Type B pancreatic cell (in vitro differentiated cells): ENCODE measurements around the gene PET100. TPM values are rescaled to one million over a fixed set of nuclear protein-coding genes. Genes with fewer than 3 reads are reported as not detected.

Experiments
- DNase-seq: peaks from one replicate; pipeline ENCODE4 v3.0.0; 2021; ENCODE audit warnings: mixed read lengths; ENCODE audit not compliant: unreplicated experiment; ENCODE audit errors: extremely low spot score
- H3K27ac Mint-ChIP-seq: 2 replicates; pipeline ENCODE4 v1.8.0; 2021; ENCODE audit warnings: mild to moderate bottlenecking, mixed read lengths
- H3K27me3 Mint-ChIP-seq: 2 replicates; pipeline ENCODE4 v1.8.0; 2021; ENCODE audit warnings: mixed read lengths
- H3K36me3 Mint-ChIP-seq: 2 replicates; pipeline ENCODE4 v1.8.0; 2021; ENCODE audit warnings: mixed read lengths
- H3K4me1 Mint-ChIP-seq: one replicate; pipeline ENCODE4 v1.8.0; 2021; ENCODE audit warnings: mixed read lengths; ENCODE audit not compliant: unreplicated experiment
- H3K4me3 Mint-ChIP-seq: 2 replicates; pipeline ENCODE4 v1.8.0; 2021; ENCODE audit warnings: mild to moderate bottlenecking, mixed read lengths
- H3K9me3 Mint-ChIP-seq: 2 replicates; pipeline ENCODE4 v1.8.0; 2021; ENCODE audit warnings: mixed read lengths
- total RNA-seq: library from RNA; stranded (reverse); gene quantifications from 2 replicates; pipeline ENCODE4 v1.2.1, GENCODE V29; 2021; ENCODE audit warnings: low replicate concordance
- TF ChIP-seq, protein P1 (sequence below): fragments of 200-600 bp; sonication (generic); conservative IDR thresholded peaks from 2 replicates; pipeline ENCODE4 v1.5.0; 2021; ENCODE audit warnings: antibody characterized with exemption, mild to moderate bottlenecking

The PET100 gene
- total RNA-seq, 1 donor from 2014 or later = 160 TPM

DNA sequence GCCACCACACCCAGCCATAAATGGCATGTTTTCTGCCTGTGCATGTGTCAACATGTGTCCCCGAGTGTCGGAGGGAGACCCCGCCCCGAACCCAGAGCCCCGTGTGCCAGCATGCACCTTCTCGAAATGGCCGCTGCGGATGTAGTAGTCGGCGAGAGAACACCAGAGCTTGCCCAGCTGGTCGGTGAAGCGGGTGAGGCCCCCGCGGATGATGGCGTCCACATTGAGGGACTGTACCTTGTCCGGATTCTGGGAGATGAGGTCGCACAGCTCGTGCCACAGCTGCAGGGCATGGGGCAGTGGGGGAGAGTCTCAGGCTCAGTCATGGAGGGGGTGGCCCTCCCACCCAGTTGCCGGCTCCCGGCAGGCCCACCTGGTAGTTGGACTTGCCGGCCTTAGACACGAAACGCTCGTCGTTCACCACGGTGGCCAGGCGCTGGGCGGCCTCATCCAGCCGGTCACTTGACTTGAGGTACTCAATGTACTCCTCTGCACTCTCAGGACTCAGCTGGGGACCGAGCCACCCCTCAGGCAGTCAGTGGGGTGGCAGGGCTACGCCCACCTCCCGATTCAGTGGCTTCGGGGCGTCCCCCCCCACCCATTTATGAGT, 3.7 kb upstream of the PET100 start:
- H3K9me3 Mint-ChIP-seq = no peaks in the 10 kb centered on the region
- TF ChIP-seq, protein P1, sequence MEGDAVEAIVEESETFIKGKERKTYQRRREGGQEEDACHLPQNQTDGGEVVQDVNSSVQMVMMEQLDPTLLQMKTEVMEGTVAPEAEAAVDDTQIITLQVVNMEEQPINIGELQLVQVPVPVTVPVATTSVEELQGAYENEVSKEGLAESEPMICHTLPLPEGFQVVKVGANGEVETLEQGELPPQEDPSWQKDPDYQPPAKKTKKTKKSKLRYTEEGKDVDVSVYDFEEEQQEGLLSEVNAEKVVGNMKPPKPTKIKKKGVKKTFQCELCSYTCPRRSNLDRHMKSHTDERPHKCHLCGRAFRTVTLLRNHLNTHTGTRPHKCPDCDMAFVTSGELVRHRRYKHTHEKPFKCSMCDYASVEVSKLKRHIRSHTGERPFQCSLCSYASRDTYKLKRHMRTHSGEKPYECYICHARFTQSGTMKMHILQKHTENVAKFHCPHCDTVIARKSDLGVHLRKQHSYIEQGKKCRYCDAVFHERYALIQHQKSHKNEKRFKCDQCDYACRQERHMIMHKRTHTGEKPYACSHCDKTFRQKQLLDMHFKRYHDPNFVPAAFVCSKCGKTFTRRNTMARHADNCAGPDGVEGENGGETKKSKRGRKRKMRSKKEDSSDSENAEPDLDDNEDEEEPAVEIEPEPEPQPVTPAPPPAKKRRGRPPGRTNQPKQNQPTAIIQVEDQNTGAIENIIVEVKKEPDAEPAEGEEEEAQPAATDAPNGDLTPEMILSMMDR = no peak
- H3K4me1 Mint-ChIP-seq = peaks cover 17% of the 10 kb centered on the region
- no peak overlapping the region for H3K4me3 Mint-ChIP-seq
- no peak for DNase-seq
- H3K36me3 Mint-ChIP-seq = peaks cover 12% of the 10 kb centered on the region
- no peaks in the 10 kb centered on the region for H3K27me3 Mint-ChIP-seq
- no peak overlapping the region for H3K27ac Mint-ChIP-seq

DNA sequence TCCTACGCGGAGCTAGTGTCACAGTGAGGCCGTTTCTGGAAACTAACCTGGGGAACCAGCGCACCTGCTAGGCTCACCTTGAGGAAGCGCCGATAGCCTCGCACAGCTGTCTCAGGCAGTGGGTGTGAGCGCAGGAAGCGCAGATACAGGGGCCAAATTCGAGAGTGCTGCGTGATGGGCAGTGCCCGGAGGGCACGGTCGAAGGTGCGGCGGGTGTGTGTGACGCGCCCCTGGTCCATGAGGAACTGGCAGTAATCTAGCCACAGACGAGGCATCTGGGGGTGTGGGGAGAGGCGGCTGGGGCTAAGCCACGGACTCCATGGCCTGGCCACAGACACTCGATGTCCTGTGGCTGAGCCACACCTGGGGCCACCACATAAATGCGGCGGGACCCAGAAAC, 2.4 kb upstream of the PET100 start:
- H3K4me3 Mint-ChIP-seq = peak overlapping the region; percentile 36
- TF ChIP-seq, protein P1 = no peak
- no peak for DNase-seq
- H3K36me3 Mint-ChIP-seq = peaks cover 8% of the 10 kb centered on the region
- peaks cover 17% of the 10 kb centered on the region for H3K4me1 Mint-ChIP-seq
- H3K27me3 Mint-ChIP-seq = no peaks in the 10 kb centered on the region
- no peaks in the 10 kb centered on the region for H3K9me3 Mint-ChIP-seq
- H3K27ac Mint-ChIP-seq = no peak overlapping the region

DNA sequence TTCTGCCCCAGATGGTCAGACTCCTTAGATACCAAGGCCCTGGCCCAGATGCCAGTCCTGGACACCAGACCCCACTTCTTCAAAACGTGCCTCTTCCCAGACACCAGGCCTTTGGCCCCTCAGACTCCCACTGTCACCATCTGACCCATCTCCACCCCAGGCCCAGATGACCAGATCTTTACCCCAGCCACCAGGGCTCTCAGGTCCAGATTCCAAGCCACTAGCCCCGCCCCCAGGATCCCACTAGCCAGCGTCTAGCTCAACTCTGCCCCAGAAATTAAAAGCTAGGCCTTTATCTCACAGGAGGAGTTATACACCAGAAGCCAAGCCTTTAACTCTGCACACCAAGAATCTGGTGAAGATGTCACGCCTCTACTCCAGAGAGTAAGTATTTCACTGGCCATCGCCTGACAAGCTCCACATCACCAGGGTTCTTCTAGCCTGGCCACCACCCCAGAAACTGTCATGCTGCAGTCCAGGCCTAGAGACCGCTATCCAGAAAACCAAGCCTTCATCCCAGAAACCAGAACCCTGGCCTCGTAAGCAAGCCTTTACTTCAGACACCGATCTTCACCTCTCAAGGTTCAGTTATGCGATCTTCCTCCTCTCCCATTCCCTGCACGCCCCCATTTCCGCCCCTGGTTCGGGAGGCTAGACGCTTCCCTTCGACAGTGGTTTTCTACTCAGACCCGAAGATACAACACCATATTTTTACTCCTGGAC, 843 bp upstream of the PET100 start:
- Mint-ChIP-seq H3K9me3 (no peaks in the 10 kb centered on the region), H3K4me3 (peak overlapping the region; percentile 100), H3K27ac (peak overlapping the region; percentile 99), H3K27me3 (no peaks in the 10 kb centered on the region), H3K36me3 (peaks cover 8% of the 10 kb centered on the region), H3K4me1 (peaks cover 17% of the 10 kb centered on the region)
- TF ChIP-seq, protein P1 = no peak
- no peak for DNase-seq

DNA sequence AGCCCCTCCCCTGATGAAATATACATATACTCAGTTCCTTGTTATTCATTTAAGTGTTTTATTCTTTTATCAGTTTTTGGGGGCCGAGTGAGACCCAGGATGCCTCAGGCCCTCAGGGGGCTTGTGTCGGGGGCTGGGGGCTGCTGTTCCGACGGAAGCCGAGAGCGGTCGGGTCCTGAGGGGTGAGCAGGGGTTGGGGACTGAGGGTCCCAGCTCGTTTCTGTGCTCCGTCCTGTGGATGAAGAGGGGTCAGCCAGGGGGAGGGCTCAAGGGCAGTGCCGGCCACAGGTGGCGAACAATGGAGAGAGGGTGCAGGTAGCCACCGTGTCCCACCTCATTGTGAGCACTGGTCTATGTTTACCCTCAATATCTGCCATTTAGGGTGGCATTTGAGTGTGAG, 2.0 kb downstream of the PET100 start:
- DNase-seq = no peak
- Mint-ChIP-seq H3K9me3 (no peaks in the 10 kb centered on the region), H3K27ac (peak overlapping the region; percentile 31), H3K36me3 (peaks cover 8% of the 10 kb centered on the region), H3K4me1 (peaks cover 17% of the 10 kb centered on the region), H3K27me3 (peaks cover 18% of the 10 kb centered on the region), H3K4me3 (peak overlapping the region; percentile 59)
- TF ChIP-seq, protein P1 = no peak

DNA sequence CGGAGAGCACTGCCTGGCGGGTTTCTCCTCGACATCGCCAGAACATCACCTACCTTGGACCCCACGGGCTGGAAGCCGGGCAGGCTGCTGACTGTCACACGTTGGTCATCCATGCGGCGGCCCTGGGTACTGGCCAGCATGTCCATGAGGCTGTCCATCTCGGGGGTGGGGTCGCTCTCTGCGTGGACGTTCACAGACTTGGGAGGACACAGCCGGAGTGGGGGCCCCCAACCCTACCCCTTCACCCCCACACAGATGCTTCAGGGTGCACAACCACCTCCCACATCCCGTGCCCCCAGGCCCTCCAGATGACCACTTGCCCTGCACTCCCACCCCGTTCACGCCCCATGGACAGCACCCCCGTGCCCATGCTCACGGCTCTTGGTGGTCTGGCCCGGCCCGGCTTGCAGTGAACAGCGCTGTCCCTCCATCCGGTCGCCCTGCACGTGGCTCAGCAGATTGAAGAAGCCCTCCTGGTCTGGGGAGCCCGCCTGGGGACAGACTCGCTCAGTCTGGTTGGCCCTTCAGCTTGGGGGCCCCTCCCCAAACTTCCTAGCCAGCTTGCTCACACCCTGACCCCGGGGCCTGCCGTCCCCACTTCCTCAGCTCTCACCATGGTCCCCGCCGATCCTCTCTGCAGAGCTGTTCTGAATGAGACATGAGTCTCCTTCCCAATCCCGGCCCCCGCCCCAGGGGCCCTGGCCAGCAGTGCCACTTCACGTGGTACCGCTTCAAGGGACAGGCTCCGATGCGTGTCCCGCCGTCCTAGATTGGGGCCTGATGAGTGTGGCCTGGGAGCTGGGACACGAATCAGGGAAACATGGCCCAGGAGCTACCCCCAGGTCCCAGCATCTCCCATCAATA, 3.0 kb downstream of the PET100 start:
- no peak overlapping the region for H3K27ac Mint-ChIP-seq
- H3K27me3 Mint-ChIP-seq = peaks cover 19% of the 10 kb centered on the region
- no peak overlapping the region for H3K4me3 Mint-ChIP-seq
- peaks cover 17% of the 10 kb centered on the region for H3K4me1 Mint-ChIP-seq
- TF ChIP-seq, protein P1 = no peak
- H3K36me3 Mint-ChIP-seq = peaks cover 8% of the 10 kb centered on the region
- no peak for DNase-seq
- no peaks in the 10 kb centered on the region for H3K9me3 Mint-ChIP-seq
